ENCODE results near the gene CSAD. TPM values are rescaled to one million over a fixed set of nuclear protein-coding genes. Genes with fewer than 3 reads are reported as not detected.

CSAD gene
- polyA plus RNA-seq, 1 donor (not counting 4 experiments of a cell fraction or from before 2014, with no cell fraction given): 19.5 TPM

GRCh38 chr12:53208877-53209463 lies 28.2 kb upstream of the CSAD start:
- FAIRE-seq: no peak
- Histone ChIP-seq H3K27ac (ENCODE audit: control insufficient read depth, insufficient read depth, low read length) (no peak overlapping the region), H3K9ac (ENCODE audit: control insufficient read depth, extremely low read depth, insufficient read depth, low read length) (no peak overlapping the region), H3K79me2 (ENCODE audit: control insufficient read depth, insufficient read depth, low read length) (no peaks in the 10 kb centered on the region), H3K4me2 (ENCODE audit: control insufficient read depth, extremely low read depth, insufficient read depth, low read depth, low read length) (no peak overlapping the region), H2AFZ (ENCODE audit: control insufficient read depth, low read length) (no peak overlapping the region), H3K9me3 (ENCODE audit: control insufficient read depth, low read depth, low read length) (no peaks in the 10 kb centered on the region), H3K4me3 (ENCODE audit: control insufficient read depth in 2 of 3, extremely low read depth in 1 of 3, insufficient read depth in 2 of 3, low read depth in 1 of 3, low read length in 3 of 3) (no peak overlapping the region), H3K36me3 (ENCODE audit: control insufficient read depth in 2 of 2, extremely low read depth in 1 of 2, insufficient read depth in 2 of 2, low read length in 2 of 2) (peaks cover 32 to 39% of the 10 kb centered on the region in 2 experiments), H4K20me1 (ENCODE audit: control insufficient read depth, extremely low read depth, insufficient read depth, low read length) (no peaks in the 10 kb centered on the region), H3K9me1 (ENCODE audit: control insufficient read depth, extremely low read depth, insufficient read depth, low read length) (no peaks in the 10 kb centered on the region), H3K27me3 (ENCODE audit: control insufficient read depth, extremely low read depth, insufficient read depth, low read length) (no peaks in the 10 kb centered on the region), H3K4me1 (ENCODE audit: control insufficient read depth, extremely low read depth, insufficient read depth, low read length) (peaks cover 8% of the 10 kb centered on the region)
- dilution Hi-C loops (cut with MboI; ENCODE audit: extremely low pct_ligation_motif_present, low sequenced_read_pairs): no loop called here
- DNase-seq (ENCODE audit: low read depth, low spot score): no peak
- TF ChIP-seq EZH2 (IDR thresholded peaks at IDR 0.05; ENCODE audit: low read length) (no peak), CTCF (optimal IDR thresholded peaks at IDR 0.05 in 1 of 3, IDR thresholded peaks at IDR 0.05 in 1 of 3, conservative IDR thresholded peaks at IDR 0.05 in 1 of 3; ENCODE audit: extremely low read depth in 1 of 3, insufficient read depth in 2 of 3, low read length in 3 of 3) (no peak)

DNA sequence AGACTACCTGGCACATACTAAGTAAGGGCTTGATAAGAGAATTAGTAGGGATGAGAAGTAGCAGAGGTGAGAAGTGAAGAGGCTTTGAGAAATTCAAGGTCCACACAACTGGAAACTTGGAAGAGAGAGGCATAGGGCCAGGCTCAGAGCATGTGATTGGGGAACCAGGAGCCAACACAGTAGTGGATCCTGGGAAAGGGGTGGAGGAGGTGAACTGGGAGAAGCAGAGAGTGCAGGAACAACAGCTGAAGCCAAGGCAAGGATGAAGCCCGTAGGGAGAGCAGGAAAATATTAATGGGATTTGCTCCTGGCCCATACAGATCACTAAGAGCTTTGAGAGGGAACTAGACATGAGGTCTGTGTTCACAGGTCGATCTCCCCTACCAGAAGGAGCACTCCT lies 27.7 kb upstream of the CSAD start:
- H3K27ac ChIP-seq (ENCODE audit: control insufficient read depth, insufficient read depth, low read length): no peak overlapping the region
- H3K9me1 ChIP-seq (ENCODE audit: control insufficient read depth, extremely low read depth, insufficient read depth, low read length): no peaks in the 10 kb centered on the region
- no peaks in the 10 kb centered on the region for H3K27me3 ChIP-seq (ENCODE audit: control insufficient read depth, extremely low read depth, insufficient read depth, low read length)
- H4K20me1 ChIP-seq (ENCODE audit: control insufficient read depth, extremely low read depth, insufficient read depth, low read length): no peaks in the 10 kb centered on the region
- TF ChIP-seq EZH2 (IDR thresholded peaks at IDR 0.05; ENCODE audit: low read length) (no peak), CTCF (optimal IDR thresholded peaks at IDR 0.05 in 1 of 3, IDR thresholded peaks at IDR 0.05 in 1 of 3, conservative IDR thresholded peaks at IDR 0.05 in 1 of 3; ENCODE audit: extremely low read depth in 1 of 3, insufficient read depth in 2 of 3, low read length in 3 of 3) (no peak)
- DNase-seq (ENCODE audit: low read depth, low spot score): no peak
- no peaks in the 10 kb centered on the region for H3K79me2 ChIP-seq (ENCODE audit: control insufficient read depth, insufficient read depth, low read length)
- peaks cover 29 to 34% of the 10 kb centered on the region in 2 experiments for H3K36me3 ChIP-seq (ENCODE audit: control insufficient read depth in 2 of 2, extremely low read depth in 1 of 2, insufficient read depth in 2 of 2, low read length in 2 of 2)
- H3K9ac ChIP-seq (ENCODE audit: control insufficient read depth, extremely low read depth, insufficient read depth, low read length): no peak overlapping the region
- peaks cover 8% of the 10 kb centered on the region for H3K4me1 ChIP-seq (ENCODE audit: control insufficient read depth, extremely low read depth, insufficient read depth, low read length)
- no peak overlapping the region for H3K4me2 ChIP-seq (ENCODE audit: control insufficient read depth, extremely low read depth, insufficient read depth, low read depth, low read length)
- no peaks in the 10 kb centered on the region for H3K9me3 ChIP-seq (ENCODE audit: control insufficient read depth, low read depth, low read length)
- H2AFZ ChIP-seq (ENCODE audit: control insufficient read depth, low read length): no peak overlapping the region
- dilution Hi-C loops (cut with MboI; ENCODE audit: extremely low pct_ligation_motif_present, low sequenced_read_pairs): no loop called here
- no peak for FAIRE-seq
- H3K4me3 ChIP-seq (ENCODE audit: control insufficient read depth in 2 of 3, extremely low read depth in 1 of 3, insufficient read depth in 2 of 3, low read depth in 1 of 3, low read length in 3 of 3): no peak overlapping the region

Measured in keratinocyte (primary cell).